Brain pericyte (primary cell): Measurements from ENCODE around the gene IPCEF1.
"Not testable (repeated sequence)": the region's sequence is repeated elsewhere in the genome, so short reads cannot be mapped to it uniquely, and the experiment has no call there.

ENCODE experiments used
- DNase-seq: peaks from one replicate; pipeline ENCODE4 v3.0.0-alpha.2; 2012; ENCODE audit warnings: low read depth, low spot score

IPCEF1 gene

GRCh38 chr6:154247119-154247861, 109.3 kb downstream of the IPCEF1 start:
- DNase-seq: no peak

GRCh38 chr6:154246723-154247118, 109.9 kb downstream of the IPCEF1 start:
- DNase-seq: no peak

- DNase-seq: no peak
These were observed 111.1 kb downstream of the IPCEF1 start for GRCh38 chr6:154245506-154245905.

- no peak for DNase-seq
These were observed 112.5 kb downstream of the IPCEF1 start for GRCh38 chr6:154243793-154244750.

- no peak for DNase-seq
These were observed 113.8 kb downstream of the IPCEF1 start for GRCh38 chr6:154242617-154243357.

- no peak for DNase-seq
These were observed 115.0 kb downstream of the IPCEF1 start for GRCh38 chr6:154241581-154241980.

GRCh38 chr6:154241061-154241460, 115.5 kb downstream of the IPCEF1 start:
- DNase-seq: not testable (repeated sequence)

- no peak for DNase-seq
These were observed 117.2 kb downstream of the IPCEF1 start for GRCh38 chr6:154239392-154239791.

GRCh38 chr6:154238831-154239230, 117.8 kb downstream of the IPCEF1 start:
- no peak for DNase-seq

- no peak for DNase-seq
These were observed 119.8 kb downstream of the IPCEF1 start for GRCh38 chr6:154236646-154237301.

- no peak for DNase-seq
These were observed 122.4 kb downstream of the IPCEF1 start for GRCh38 chr6:154234019-154234772.

GRCh38 chr6:154233383-154233782, 123.2 kb downstream of the IPCEF1 start:
- no peak for DNase-seq

GRCh38 chr6:154232013-154232910, 124.3 kb downstream of the IPCEF1 start:
- DNase-seq: peak; percentile 3

- DNase-seq: no peak
These were observed 125.5 kb downstream of the IPCEF1 start for GRCh38 chr6:154230910-154231595.

GRCh38 chr6:154230393-154230792, 126.2 kb downstream of the IPCEF1 start:
- DNase-seq: no peak

GRCh38 chr6:154229786-154230185, 126.8 kb downstream of the IPCEF1 start:
- no peak for DNase-seq

- no peak for DNase-seq
These were observed 128.1 kb downstream of the IPCEF1 start for GRCh38 chr6:154228521-154228905.

GRCh38 chr6:154227862-154228520, 128.6 kb downstream of the IPCEF1 start:
- no peak for DNase-seq

GRCh38 chr6:154226461-154226860, 130.1 kb downstream of the IPCEF1 start:
- no peak for DNase-seq
